ENCODE measurements around the gene RALGAPA2.

The RALGAPA2 gene

GRCh38 chr20:20604357-20604756, 108.1 kb downstream of the RALGAPA2 start:
- no peak overlapping the region for H3K4me2 ChIP-seq (ENCODE audit: low read length)
- no peak for TF ChIP-seq CTCF (IDR thresholded peaks at IDR 0.05; ENCODE audit: low read length)
- no peak for TF ChIP-seq EZH2 (IDR thresholded peaks at IDR 0.05; ENCODE audit: borderline replicate concordance, low read length)
- H3K27me3 ChIP-seq (ENCODE audit: insufficient read depth, low read length), result no peaks in the 10 kb centered on the region
- H3K79me2 ChIP-seq (ENCODE audit: insufficient read depth, low read length), result no peaks in the 10 kb centered on the region
- H3F3A ChIP-seq (ENCODE audit: insufficient read depth, low read length), result no peaks in the 10 kb centered on the region
- no peaks in the 10 kb centered on the region for H4K20me1 ChIP-seq (ENCODE audit: insufficient read depth, low read length)
- H3K4me1 ChIP-seq (ENCODE audit: insufficient read depth, low read length, severe bottlenecking), result peaks cover 16% of the 10 kb centered on the region
- no peak overlapping the region for H3K27ac ChIP-seq (ENCODE audit: low read depth, low read length, poor library complexity, severe bottlenecking)
- H3K36me3 ChIP-seq (ENCODE audit: insufficient read depth, low read length), result no peaks in the 10 kb centered on the region
- no peak overlapping the region for H2AFZ ChIP-seq (ENCODE audit: low read length)
- no peak overlapping the region for H3K9ac ChIP-seq (ENCODE audit: low read length)
- no peaks in the 10 kb centered on the region for H3K9me3 ChIP-seq (ENCODE audit: low read length)
- H3K9me2 ChIP-seq (ENCODE audit: low read depth, low read length), result no peaks in the 10 kb centered on the region
- no peak overlapping the region for H3K4me3 ChIP-seq (ENCODE audit: low read depth, low read length, poor library complexity, severe bottlenecking)

- no peak overlapping the region for H3K4me2 ChIP-seq (ENCODE audit: low read length)
- no peak for TF ChIP-seq EZH2 (IDR thresholded peaks at IDR 0.05; ENCODE audit: borderline replicate concordance, low read length)
- peak overlapping the region; percentile 8 for H3K27ac ChIP-seq (ENCODE audit: low read depth, low read length, poor library complexity, severe bottlenecking)
Measured at GRCh38 chr20:20603339-20603990, 109.0 kb downstream of the RALGAPA2 start.

GRCh38 chr20:20597966-20598365, 114.5 kb downstream of the RALGAPA2 start:
- TF ChIP-seq CTCF (IDR thresholded peaks at IDR 0.05; ENCODE audit: low read length) (no peak), EZH2 (IDR thresholded peaks at IDR 0.05; ENCODE audit: borderline replicate concordance, low read length) (no peak)
- H3K9me2 ChIP-seq (ENCODE audit: low read depth, low read length), result no peaks in the 10 kb centered on the region
- no peaks in the 10 kb centered on the region for H3K27me3 ChIP-seq (ENCODE audit: insufficient read depth, low read length)
- peaks cover 5% of the 10 kb centered on the region for H3K4me1 ChIP-seq (ENCODE audit: insufficient read depth, low read length, severe bottlenecking)
- H3K36me3 ChIP-seq (ENCODE audit: insufficient read depth, low read length), result no peaks in the 10 kb centered on the region
- H3K4me2 ChIP-seq (ENCODE audit: low read length), result no peak overlapping the region
- H3K9me3 ChIP-seq (ENCODE audit: low read length), result no peaks in the 10 kb centered on the region
- no peak overlapping the region for H3K27ac ChIP-seq (ENCODE audit: low read depth, low read length, poor library complexity, severe bottlenecking)
- H3K9ac ChIP-seq (ENCODE audit: low read length), result no peak overlapping the region
- H2AFZ ChIP-seq (ENCODE audit: low read length), result no peak overlapping the region
- H4K20me1 ChIP-seq (ENCODE audit: insufficient read depth, low read length), result no peaks in the 10 kb centered on the region
- no peak overlapping the region for H3K4me3 ChIP-seq (ENCODE audit: low read depth, low read length, poor library complexity, severe bottlenecking)
- no peaks in the 10 kb centered on the region for H3F3A ChIP-seq (ENCODE audit: insufficient read depth, low read length)
- no peaks in the 10 kb centered on the region for H3K79me2 ChIP-seq (ENCODE audit: insufficient read depth, low read length)

More at GRCh38 chr20:20603339-20603990, 109.0 kb downstream of the RALGAPA2 start:
- H3K9me3 ChIP-seq (ENCODE audit: low read length), result no peaks in the 10 kb centered on the region
- H3K4me1 ChIP-seq (ENCODE audit: insufficient read depth, low read length, severe bottlenecking), result peaks cover 16% of the 10 kb centered on the region
- no peaks in the 10 kb centered on the region for H3K79me2 ChIP-seq (ENCODE audit: insufficient read depth, low read length)
- no peaks in the 10 kb centered on the region for H3K36me3 ChIP-seq (ENCODE audit: insufficient read depth, low read length)
- no peak overlapping the region for H3K9ac ChIP-seq (ENCODE audit: low read length)
- H4K20me1 ChIP-seq (ENCODE audit: insufficient read depth, low read length), result no peaks in the 10 kb centered on the region
- no peak overlapping the region for H3K4me3 ChIP-seq (ENCODE audit: low read depth, low read length, poor library complexity, severe bottlenecking)
- no peaks in the 10 kb centered on the region for H3F3A ChIP-seq (ENCODE audit: insufficient read depth, low read length)
- no peak overlapping the region for H2AFZ ChIP-seq (ENCODE audit: low read length)
- H3K9me2 ChIP-seq (ENCODE audit: low read depth, low read length), result no peaks in the 10 kb centered on the region
- no peaks in the 10 kb centered on the region for H3K27me3 ChIP-seq (ENCODE audit: insufficient read depth, low read length)

GRCh38 chr20:20594171-20594530, 118.3 kb downstream of the RALGAPA2 start:
- Histone ChIP-seq H3F3A (ENCODE audit: insufficient read depth, low read length) (no peaks in the 10 kb centered on the region), H3K27ac (ENCODE audit: low read depth, low read length, poor library complexity, severe bottlenecking) (no peak overlapping the region), H3K9me2 (ENCODE audit: low read depth, low read length) (no peaks in the 10 kb centered on the region), H3K4me2 (ENCODE audit: low read length) (no peak overlapping the region), H4K20me1 (ENCODE audit: insufficient read depth, low read length) (no peaks in the 10 kb centered on the region), H3K4me3 (ENCODE audit: low read depth, low read length, poor library complexity, severe bottlenecking) (no peak overlapping the region), H3K36me3 (ENCODE audit: insufficient read depth, low read length) (no peaks in the 10 kb centered on the region), H2AFZ (ENCODE audit: low read length) (no peak overlapping the region), H3K79me2 (ENCODE audit: insufficient read depth, low read length) (no peaks in the 10 kb centered on the region), H3K9ac (ENCODE audit: low read length) (no peak overlapping the region), H3K9me3 (ENCODE audit: low read length) (no peaks in the 10 kb centered on the region), H3K27me3 (ENCODE audit: insufficient read depth, low read length) (no peaks in the 10 kb centered on the region), H3K4me1 (ENCODE audit: insufficient read depth, low read length, severe bottlenecking) (no peaks in the 10 kb centered on the region)
- TF ChIP-seq CTCF (IDR thresholded peaks at IDR 0.05; ENCODE audit: low read length), result no peak; the same call in 1 of the 2 replicates
- TF ChIP-seq EZH2 (IDR thresholded peaks at IDR 0.05; ENCODE audit: borderline replicate concordance, low read length), result no peak

Data from OCI-LY1 (cell line).